ENCODE results near the gene VPS37C. TPM values are rescaled to one million over a fixed set of nuclear protein-coding genes. Genes with fewer than 3 reads are reported as not detected.

The VPS37C gene
- total RNA-seq, 1 experiment from 2014 or later = 23.4 TPM

DNA sequence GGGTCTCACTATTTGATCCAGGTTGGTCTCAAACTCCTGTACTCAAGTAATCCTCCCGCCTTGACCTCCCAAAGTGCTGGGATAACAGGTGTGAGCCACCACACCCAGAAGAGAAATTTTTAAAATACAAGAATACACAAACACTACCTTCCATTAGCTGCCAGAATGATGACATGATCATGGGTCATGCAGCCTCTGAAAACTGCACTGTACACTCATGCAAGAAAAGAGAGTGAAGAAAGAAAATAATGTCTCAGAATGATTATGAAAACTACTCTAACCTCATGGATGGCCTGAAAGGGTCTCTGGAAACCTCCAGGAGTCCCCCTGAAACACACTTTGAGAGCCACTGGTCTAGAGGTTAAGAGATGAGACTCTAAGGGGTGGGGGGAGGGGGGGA is 18.8 kb downstream of the VPS37C start:
- Mint-ChIP-seq H3K9me3 (no peaks in the 10 kb centered on the region), H3K4me1 (peaks cover 20% of the 10 kb centered on the region), H3K27me3 (ENCODE audit: low read depth) (no peaks in the 10 kb centered on the region), H3K27ac (no peak overlapping the region), H3K36me3 (peaks cover 3% of the 10 kb centered on the region; the same call in 1 of the 2 replicates), H3K4me3 (no peak overlapping the region)
- POLR2A ChIA-PET = no interaction called here
- ATAC-seq (no peak), DNase-seq (ENCODE audit: low spot score) (no peak)
- TF ChIP-seq SP1 (CRISPR knock-in tag; conservative IDR thresholded peaks at IDR 0.05) = no peak
- no peak for TF ChIP-seq JAZF1 (CRISPR knock-in tag; IDR thresholded peaks at IDR 0.05)
- TF ChIP-seq, protein P1, sequence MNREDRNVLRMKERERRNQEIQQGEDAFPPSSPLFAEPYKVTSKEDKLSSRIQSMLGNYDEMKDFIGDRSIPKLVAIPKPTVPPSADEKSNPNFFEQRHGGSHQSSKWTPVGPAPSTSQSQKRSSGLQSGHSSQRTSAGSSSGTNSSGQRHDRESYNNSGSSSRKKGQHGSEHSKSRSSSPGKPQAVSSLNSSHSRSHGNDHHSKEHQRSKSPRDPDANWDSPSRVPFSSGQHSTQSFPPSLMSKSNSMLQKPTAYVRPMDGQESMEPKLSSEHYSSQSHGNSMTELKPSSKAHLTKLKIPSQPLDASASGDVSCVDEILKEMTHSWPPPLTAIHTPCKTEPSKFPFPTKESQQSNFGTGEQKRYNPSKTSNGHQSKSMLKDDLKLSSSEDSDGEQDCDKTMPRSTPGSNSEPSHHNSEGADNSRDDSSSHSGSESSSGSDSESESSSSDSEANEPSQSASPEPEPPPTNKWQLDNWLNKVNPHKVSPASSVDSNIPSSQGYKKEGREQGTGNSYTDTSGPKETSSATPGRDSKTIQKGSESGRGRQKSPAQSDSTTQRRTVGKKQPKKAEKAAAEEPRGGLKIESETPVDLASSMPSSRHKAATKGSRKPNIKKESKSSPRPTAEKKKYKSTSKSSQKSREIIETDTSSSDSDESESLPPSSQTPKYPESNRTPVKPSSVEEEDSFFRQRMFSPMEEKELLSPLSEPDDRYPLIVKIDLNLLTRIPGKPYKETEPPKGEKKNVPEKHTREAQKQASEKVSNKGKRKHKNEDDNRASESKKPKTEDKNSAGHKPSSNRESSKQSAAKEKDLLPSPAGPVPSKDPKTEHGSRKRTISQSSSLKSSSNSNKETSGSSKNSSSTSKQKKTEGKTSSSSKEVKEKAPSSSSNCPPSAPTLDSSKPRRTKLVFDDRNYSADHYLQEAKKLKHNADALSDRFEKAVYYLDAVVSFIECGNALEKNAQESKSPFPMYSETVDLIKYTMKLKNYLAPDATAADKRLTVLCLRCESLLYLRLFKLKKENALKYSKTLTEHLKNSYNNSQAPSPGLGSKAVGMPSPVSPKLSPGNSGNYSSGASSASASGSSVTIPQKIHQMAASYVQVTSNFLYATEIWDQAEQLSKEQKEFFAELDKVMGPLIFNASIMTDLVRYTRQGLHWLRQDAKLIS (CRISPR knock-in tag; IDR thresholded peaks at IDR 0.05; ENCODE audit: borderline replicate concordance) = no peak
- TF ChIP-seq ZNF416 (CRISPR knock-in tag; IDR thresholded peaks at IDR 0.05) = no peak
- TF ChIP-seq NR3C1 (CRISPR knock-in tag; conservative IDR thresholded peaks at IDR 0.05; ENCODE audit: low read depth) = no peak
- TF ChIP-seq, protein P2, sequence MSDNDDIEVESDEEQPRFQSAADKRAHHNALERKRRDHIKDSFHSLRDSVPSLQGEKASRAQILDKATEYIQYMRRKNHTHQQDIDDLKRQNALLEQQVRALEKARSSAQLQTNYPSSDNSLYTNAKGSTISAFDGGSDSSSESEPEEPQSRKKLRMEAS (CRISPR knock-in tag; IDR thresholded peaks at IDR 0.05) = no peak
- TF ChIP-seq, protein P3, sequence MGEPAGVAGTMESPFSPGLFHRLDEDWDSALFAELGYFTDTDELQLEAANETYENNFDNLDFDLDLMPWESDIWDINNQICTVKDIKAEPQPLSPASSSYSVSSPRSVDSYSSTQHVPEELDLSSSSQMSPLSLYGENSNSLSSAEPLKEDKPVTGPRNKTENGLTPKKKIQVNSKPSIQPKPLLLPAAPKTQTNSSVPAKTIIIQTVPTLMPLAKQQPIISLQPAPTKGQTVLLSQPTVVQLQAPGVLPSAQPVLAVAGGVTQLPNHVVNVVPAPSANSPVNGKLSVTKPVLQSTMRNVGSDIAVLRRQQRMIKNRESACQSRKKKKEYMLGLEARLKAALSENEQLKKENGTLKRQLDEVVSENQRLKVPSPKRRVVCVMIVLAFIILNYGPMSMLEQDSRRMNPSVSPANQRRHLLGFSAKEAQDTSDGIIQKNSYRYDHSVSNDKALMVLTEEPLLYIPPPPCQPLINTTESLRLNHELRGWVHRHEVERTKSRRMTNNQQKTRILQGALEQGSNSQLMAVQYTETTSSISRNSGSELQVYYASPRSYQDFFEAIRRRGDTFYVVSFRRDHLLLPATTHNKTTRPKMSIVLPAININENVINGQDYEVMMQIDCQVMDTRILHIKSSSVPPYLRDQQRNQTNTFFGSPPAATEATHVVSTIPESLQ (CRISPR knock-in tag; IDR thresholded peaks at IDR 0.05) = no peak
- no peak for TF ChIP-seq NR1H2 (CRISPR knock-in tag; IDR thresholded peaks at IDR 0.05)
- no peak for TF ChIP-seq NFATC4 (CRISPR knock-in tag; IDR thresholded peaks at IDR 0.05)
- TF ChIP-seq, protein P4, sequence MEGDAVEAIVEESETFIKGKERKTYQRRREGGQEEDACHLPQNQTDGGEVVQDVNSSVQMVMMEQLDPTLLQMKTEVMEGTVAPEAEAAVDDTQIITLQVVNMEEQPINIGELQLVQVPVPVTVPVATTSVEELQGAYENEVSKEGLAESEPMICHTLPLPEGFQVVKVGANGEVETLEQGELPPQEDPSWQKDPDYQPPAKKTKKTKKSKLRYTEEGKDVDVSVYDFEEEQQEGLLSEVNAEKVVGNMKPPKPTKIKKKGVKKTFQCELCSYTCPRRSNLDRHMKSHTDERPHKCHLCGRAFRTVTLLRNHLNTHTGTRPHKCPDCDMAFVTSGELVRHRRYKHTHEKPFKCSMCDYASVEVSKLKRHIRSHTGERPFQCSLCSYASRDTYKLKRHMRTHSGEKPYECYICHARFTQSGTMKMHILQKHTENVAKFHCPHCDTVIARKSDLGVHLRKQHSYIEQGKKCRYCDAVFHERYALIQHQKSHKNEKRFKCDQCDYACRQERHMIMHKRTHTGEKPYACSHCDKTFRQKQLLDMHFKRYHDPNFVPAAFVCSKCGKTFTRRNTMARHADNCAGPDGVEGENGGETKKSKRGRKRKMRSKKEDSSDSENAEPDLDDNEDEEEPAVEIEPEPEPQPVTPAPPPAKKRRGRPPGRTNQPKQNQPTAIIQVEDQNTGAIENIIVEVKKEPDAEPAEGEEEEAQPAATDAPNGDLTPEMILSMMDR (IDR thresholded peaks at IDR 0.05) = no peak
- TF ChIP-seq FOXJ3 (CRISPR knock-in tag; IDR thresholded peaks at IDR 0.05; ENCODE audit: borderline replicate concordance) = no peak
- TF ChIP-seq CREB1 (CRISPR knock-in tag; IDR thresholded peaks at IDR 0.05) = no peak
- TF ChIP-seq, protein P5, sequence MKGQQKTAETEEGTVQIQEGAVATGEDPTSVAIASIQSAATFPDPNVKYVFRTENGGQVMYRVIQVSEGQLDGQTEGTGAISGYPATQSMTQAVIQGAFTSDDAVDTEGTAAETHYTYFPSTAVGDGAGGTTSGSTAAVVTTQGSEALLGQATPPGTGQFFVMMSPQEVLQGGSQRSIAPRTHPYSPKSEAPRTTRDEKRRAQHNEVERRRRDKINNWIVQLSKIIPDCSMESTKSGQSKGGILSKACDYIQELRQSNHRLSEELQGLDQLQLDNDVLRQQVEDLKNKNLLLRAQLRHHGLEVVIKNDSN (CRISPR knock-in tag; IDR thresholded peaks at IDR 0.05) = no peak
- no peak for TF ChIP-seq SMAD3 (CRISPR knock-in tag; IDR thresholded peaks at IDR 0.05; ENCODE audit: borderline replicate concordance)
- CTCF ChIA-PET = interaction anchor here (0.8 to 1.6 kb wide), 3 partner anchors 9 to 16 kb away, joined by 3 to 8 read pairs (median 3); no protein-coding TSS in a partner anchor

DNA sequence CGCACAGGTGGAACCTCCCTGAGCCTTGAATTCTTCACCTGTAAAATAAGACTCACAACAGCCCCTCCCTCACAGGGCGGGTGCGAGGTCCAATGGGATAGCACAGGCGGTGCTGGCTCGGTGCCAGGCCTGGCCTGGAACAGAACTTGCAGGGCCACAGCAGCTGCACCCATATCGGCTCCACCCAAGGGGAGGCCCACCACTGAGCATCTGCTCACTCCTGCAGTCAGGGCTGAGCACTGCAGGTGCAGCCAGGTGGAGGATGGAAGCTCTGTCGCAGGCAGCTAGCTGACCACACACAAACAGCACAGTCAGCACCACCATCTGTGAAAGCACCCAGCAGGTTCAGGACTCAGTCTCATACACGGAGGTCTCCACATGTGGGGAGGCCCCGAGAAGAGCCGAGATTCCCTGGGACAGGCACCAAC is 19.6 kb downstream of the VPS37C start:
- ChIA-PET POLR2A (no interaction called here), CTCF (interaction anchor here (0.7 to 1.6 kb wide), 6 partner anchors 8 to 172 kb away, joined by 3 to 8 read pairs (median 4); no protein-coding TSS in a partner anchor)
- Mint-ChIP-seq H3K9me3 (no peaks in the 10 kb centered on the region), H3K27ac (no peak overlapping the region), H3K36me3 (peaks cover 9% of the 10 kb centered on the region; the same call in 1 of the 2 replicates), H3K27me3 (ENCODE audit: low read depth) (no peaks in the 10 kb centered on the region), H3K4me3 (no peak overlapping the region), H3K4me1 (peaks cover 20% of the 10 kb centered on the region)
- TF ChIP-seq, protein P6, sequence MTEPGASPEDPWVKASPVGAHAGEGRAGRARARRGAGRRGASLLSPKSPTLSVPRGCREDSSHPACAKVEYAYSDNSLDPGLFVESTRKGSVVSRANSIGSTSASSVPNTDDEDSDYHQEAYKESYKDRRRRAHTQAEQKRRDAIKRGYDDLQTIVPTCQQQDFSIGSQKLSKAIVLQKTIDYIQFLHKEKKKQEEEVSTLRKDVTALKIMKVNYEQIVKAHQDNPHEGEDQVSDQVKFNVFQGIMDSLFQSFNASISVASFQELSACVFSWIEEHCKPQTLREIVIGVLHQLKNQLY (CRISPR knock-in tag; IDR thresholded peaks at IDR 0.05) = no peak
- ATAC-seq (peak; percentile 72), DNase-seq (ENCODE audit: low spot score) (no peak)
